GM23248 (cell line): ENCODE measurements around the gene NAV2. TPM values are rescaled to one million over a fixed set of nuclear protein-coding genes. Genes with fewer than 3 reads are reported as not detected.

Source experiments
- DNase-seq: peaks from one replicate; pipeline ENCODE4 v3.0.0-alpha.2; 2015
- H2AFZ ChIP-seq: fragments of 200-600 bp; sonication (generic); 2 replicates; pipeline ENCODE4 v1.6.1; 2016; ENCODE audit warnings: antibody characterized with exemption
- H3F3A ChIP-seq: fragments of 200-600 bp; sonication (generic); 2 replicates; pipeline ENCODE4 v1.6.1; 2016; ENCODE audit warnings: mild to moderate bottlenecking, antibody characterized with exemption, mixed run types; ENCODE audit not compliant: insufficient read depth
- H3K27ac ChIP-seq: fragments of 200-600 bp; sonication (generic); 2 replicates; pipeline ENCODE4 v1.5.1; 2016; ENCODE audit warnings: mild to moderate bottlenecking
- H3K27me3 ChIP-seq: fragments of 200-600 bp; sonication (generic); replicated peaks from 2 replicates; pipeline ENCODE4 v1.6.1; 2016; ENCODE audit warnings: mild to moderate bottlenecking; ENCODE audit not compliant: insufficient read depth
- H3K36me3 ChIP-seq: fragments of 200-600 bp; sonication (generic); 2 replicates; pipeline ENCODE4 v1.6.1; 2016; ENCODE audit warnings: low read depth, mild to moderate bottlenecking
- H3K4me1 ChIP-seq: fragments of 200-600 bp; sonication (generic); 2 replicates; pipeline ENCODE4 v1.6.1; 2016; ENCODE audit warnings: mild to moderate bottlenecking; ENCODE audit not compliant: insufficient read depth
- H3K4me2 ChIP-seq: fragments of 200-600 bp; sonication (generic); one replicate; pipeline ENCODE4 v1.6.1; 2016; ENCODE audit warnings: mild to moderate bottlenecking; ENCODE audit not compliant: unreplicated experiment
- H3K4me3 ChIP-seq: fragments of 200-600 bp; sonication (generic); 2 replicates; pipeline ENCODE4 v1.5.1; 2016; ENCODE audit warnings: mild to moderate bottlenecking
- H3K79me2 ChIP-seq: fragments of 200-600 bp; sonication (generic); 2 replicates; pipeline ENCODE4 v1.6.1; 2016; ENCODE audit warnings: mild to moderate bottlenecking; ENCODE audit not compliant: insufficient read depth
- H3K9ac ChIP-seq: fragments of 200-600 bp; sonication (generic); 2 replicates; pipeline ENCODE4 v1.6.1; 2016; ENCODE audit warnings: mild to moderate bottlenecking
- H3K9me2 ChIP-seq: fragments of 200-600 bp; sonication (generic); 2 replicates; pipeline ENCODE4 v1.6.1; 2016; ENCODE audit warnings: mixed run types, mild to moderate bottlenecking, moderate library complexity; ENCODE audit not compliant: insufficient read depth
- H3K9me3 ChIP-seq: fragments of 200-600 bp; sonication (generic); one replicate; pipeline ENCODE4 v1.6.1; 2017; ENCODE audit warnings: low read depth
- H4K20me1 ChIP-seq: fragments of 200-600 bp; sonication (generic); 2 replicates; pipeline ENCODE4 v1.6.0; 2016; ENCODE audit not compliant: insufficient read depth
- EZH2 ChIP-seq: fragments of 200-600 bp; sonication (generic); IDR thresholded peaks from 2 replicates; pipeline ENCODE4 v1.6.1; 2018; ENCODE audit warnings: antibody characterized with exemption, mild to moderate bottlenecking; ENCODE audit not compliant: insufficient read depth, poor library complexity, severe bottlenecking
- EZH2phosphoT487 ChIP-seq: fragments of 200-600 bp; sonication (generic); IDR thresholded peaks from 2 replicates; pipeline ENCODE4 v1.6.1; 2018; ENCODE audit warnings: antibody characterized with exemption, moderate library complexity, mild to moderate bottlenecking, low read depth; ENCODE audit not compliant: insufficient read depth
- WGBS, 2 experiments: methylation state at CpG; one replicate each; pipeline ENCODE4 v1.1.6; 2015 to 2017; ENCODE audit warnings: low lambda C conversion rate in 2 of 2, low coverage in 1 of 2; ENCODE audit errors: missing lambda C conversion rate in 2 of 2; 5-methylcytosine and 5-hydroxymethylcytosine counted together
- in situ Hi-C: fragments of 300-500 bp; cut with MboI; formaldehyde crosslinking; loops from 2 replicates; pipeline ENCODE4 v1.15.0; 2020
- polyA plus RNA-seq: library from polyadenylated mRNA; unstranded; fragments of >200 nt; fragmentation: Nextera tagmentation; extraction: Ambion mirVana; gene quantifications from 2 replicates; pipeline ENCODE4 v1.2.1, GENCODE V29; 2016
- total RNA-seq: library from RNA; depleted of rRNA; stranded (reverse); fragments of >200 nt; shearing (Covaris generic); gene quantifications from 2 replicates; pipeline ENCODE4 v1.2.3, GENCODE V29; 2014

NAV2 gene
- total and polyA plus RNA-seq, 2 experiments from 2014 or later = 5.7 to 11.9 TPM

DNA sequence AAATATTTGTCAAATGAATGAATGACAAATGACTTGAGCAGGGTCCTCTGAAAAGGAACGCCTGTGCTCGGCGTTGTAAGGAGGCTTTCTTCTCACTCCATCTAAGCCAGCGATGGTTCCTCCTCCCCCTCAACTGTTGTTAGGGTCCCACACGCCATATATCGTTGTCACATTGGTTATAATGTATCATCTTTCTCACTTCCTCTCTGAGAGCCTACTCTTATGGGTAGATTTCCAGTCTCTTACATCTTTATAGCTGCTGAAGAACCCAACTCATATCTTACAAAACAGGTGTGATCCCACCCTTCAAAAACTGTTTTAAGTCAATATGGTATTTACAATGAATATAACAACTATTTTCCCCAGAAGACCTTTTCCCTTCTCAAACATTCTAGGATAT lies 81.5 kb downstream of the NAV2 start:
- in situ Hi-C loops = no loop called here
- TF ChIP-seq EZH2 = no peak
- no peaks in the 10 kb centered on the region for H3K9me3 ChIP-seq
- H3K9ac ChIP-seq = no peak overlapping the region
- no peak overlapping the region for H3K27ac ChIP-seq
- no peak overlapping the region for H3K4me2 ChIP-seq
- H3K4me3 ChIP-seq = no peak overlapping the region
- H3K4me1 ChIP-seq = peaks cover 15% of the 10 kb centered on the region
- no peaks in the 10 kb centered on the region for H3K9me2 ChIP-seq
- WGBS, 2 experiments = 96 to 97% methylated on average over 6 of the region's 6 CpGs
- H4K20me1 ChIP-seq = no peaks in the 10 kb centered on the region; the same call in 1 of the 2 replicates
- peaks cover 14% of the 10 kb centered on the region; the same call in 1 of the 2 replicates for H3F3A ChIP-seq
- H3K36me3 ChIP-seq = no peaks in the 10 kb centered on the region; the same call in 1 of the 2 replicates
- H3K27me3 ChIP-seq = no peaks in the 10 kb centered on the region
- no peak for DNase-seq
- H3K79me2 ChIP-seq = peaks cover 98% of the 10 kb centered on the region
- H2AFZ ChIP-seq = no peak overlapping the region

DNA sequence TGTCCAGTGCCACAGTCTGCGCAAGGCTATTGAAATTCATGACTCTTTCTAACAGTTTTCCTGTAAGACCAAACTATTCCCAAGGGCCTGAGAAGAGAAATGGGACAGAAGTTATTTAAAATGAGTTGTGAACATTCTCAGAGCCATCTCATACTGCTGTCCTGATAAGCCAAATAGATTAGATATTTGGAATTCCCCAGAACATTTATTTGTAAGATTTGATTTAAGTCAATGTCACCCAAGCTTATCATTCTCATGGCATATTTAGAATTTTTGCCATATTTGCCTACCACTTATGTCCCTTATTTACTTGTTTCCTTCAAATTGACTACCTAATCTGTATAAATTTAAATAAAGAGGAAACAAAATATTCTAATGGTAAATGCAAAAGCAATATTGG lies 82.4 kb downstream of the NAV2 start:
- DNase-seq = no peak
- in situ Hi-C loops = no loop called here
- Histone ChIP-seq H3K79me2 (peaks cover 97% of the 10 kb centered on the region), H4K20me1 (no peaks in the 10 kb centered on the region; the same call in 1 of the 2 replicates), H3K9me2 (no peaks in the 10 kb centered on the region), H3K4me1 (peaks cover 6% of the 10 kb centered on the region), H2AFZ (no peak overlapping the region), H3K27ac (no peak overlapping the region), H3F3A (peaks cover 8% of the 10 kb centered on the region; the same call in 1 of the 2 replicates), H3K36me3 (no peaks in the 10 kb centered on the region; the same call in 1 of the 2 replicates), H3K4me2 (no peak overlapping the region), H3K9ac (no peak overlapping the region), H3K27me3 (no peaks in the 10 kb centered on the region), H3K4me3 (no peak overlapping the region), H3K9me3 (no peaks in the 10 kb centered on the region)
- TF ChIP-seq EZH2 = no peak
- 100% methylated on average over 1 of the region's 1 CpG for WGBS, 2 experiments

GRCh38 chr11:19800162-19800561 lies 87.5 kb downstream of the NAV2 start:
- Histone ChIP-seq H3F3A (peaks cover 24% of the 10 kb centered on the region; the same call in 1 of the 2 replicates), H3K79me2 (peaks cover 99% of the 10 kb centered on the region), H3K9me2 (no peaks in the 10 kb centered on the region), H3K4me1 (peaks cover 14% of the 10 kb centered on the region), H3K9me3 (no peaks in the 10 kb centered on the region), H3K36me3 (no peaks in the 10 kb centered on the region), H3K4me3 (no peak overlapping the region), H3K27ac (no peak overlapping the region), H3K4me2 (no peak overlapping the region), H2AFZ (no peak overlapping the region), H3K9ac (no peak overlapping the region), H3K27me3 (no peaks in the 10 kb centered on the region), H4K20me1 (peaks cover 8% of the 10 kb centered on the region; the same call in 1 of the 2 replicates)
- no peak for TF ChIP-seq EZH2
- no peak for TF ChIP-seq EZH2phosphoT487
- in situ Hi-C loops = no loop called here
- peak; percentile 33 for DNase-seq
- 89 to 100% methylated on average over 2 of the region's 2 CpGs for WGBS, 2 experiments

DNA sequence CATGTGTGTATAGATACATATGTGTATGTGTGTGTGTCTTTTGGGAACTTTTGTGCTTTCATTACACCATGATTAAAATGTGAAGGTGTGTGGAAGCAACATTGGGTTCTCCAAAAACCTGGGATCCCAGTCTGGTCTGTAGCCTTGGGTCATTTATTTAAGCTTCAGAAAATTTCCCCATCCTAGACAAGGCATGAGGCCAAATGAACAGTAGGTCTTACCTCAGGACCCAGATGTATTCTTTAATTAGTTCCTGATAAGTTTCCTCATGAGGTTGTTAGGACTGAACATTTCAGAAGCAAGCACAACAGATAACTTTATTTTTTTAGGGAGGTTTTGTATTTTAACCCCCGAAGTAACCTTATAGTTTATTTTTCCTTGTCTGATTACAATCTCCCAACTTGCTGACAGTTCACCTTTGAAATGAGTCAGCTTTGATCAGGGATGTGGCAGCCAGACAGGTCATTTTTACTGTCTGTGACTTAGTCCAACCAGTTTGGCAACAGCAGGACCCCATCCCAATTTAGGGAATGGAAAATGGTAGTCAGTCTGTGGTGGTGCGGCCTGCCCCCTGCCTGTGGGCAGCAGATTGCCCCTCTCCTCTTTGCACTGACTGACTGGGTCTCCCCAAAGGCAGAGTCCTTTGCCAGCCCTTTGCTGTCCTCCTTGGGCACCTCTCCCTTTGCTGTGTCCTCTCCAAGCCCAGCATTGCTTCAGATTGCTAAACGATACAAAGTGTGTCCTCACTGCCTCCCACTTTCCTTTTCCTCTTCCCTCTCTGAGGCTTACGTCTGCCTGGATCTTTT lies 88.3 kb downstream of the NAV2 start:
- no peaks in the 10 kb centered on the region for H3K9me3 ChIP-seq
- 0 out of 2 replicates have a peak, but pooled peaks cover 3% of the 10 kb centered on the region for H3K36me3 ChIP-seq
- H3K4me1 ChIP-seq = peaks cover 14% of the 10 kb centered on the region
- peaks cover 24% of the 10 kb centered on the region; the same call in 1 of the 2 replicates for H3F3A ChIP-seq
- peaks cover 8% of the 10 kb centered on the region; the same call in 1 of the 2 replicates for H4K20me1 ChIP-seq
- H3K4me3 ChIP-seq = no peak overlapping the region
- no peaks in the 10 kb centered on the region for H3K9me2 ChIP-seq
- no peak for TF ChIP-seq EZH2phosphoT487
- TF ChIP-seq EZH2 = no peak
- in situ Hi-C loops = no loop called here
- no peak overlapping the region for H2AFZ ChIP-seq
- 76 to 77% methylated on average over 4 of the region's 4 CpGs for WGBS, 2 experiments
- no peaks in the 10 kb centered on the region for H3K27me3 ChIP-seq
- no peak overlapping the region for H3K4me2 ChIP-seq
- no peak overlapping the region for H3K27ac ChIP-seq
- H3K9ac ChIP-seq = no peak overlapping the region
- peaks cover 99% of the 10 kb centered on the region for H3K79me2 ChIP-seq
- DNase-seq = no peak
